HuH-7 (cell line): ENCODE data around the gene RBPMS2.

Experiments used
- DNase-seq: peaks from one replicate; pipeline ENCODE4 v3.0.0; 2011; ENCODE audit warnings: low spot score

RBPMS2 gene

GRCh38 chr15:64720188-64720587, 55.2 kb downstream of the RBPMS2 start:
- DNase-seq: no peak

- DNase-seq: no peak
Measured at GRCh38 chr15:64717735-64718495, 57.5 kb downstream of the RBPMS2 start.

DNA sequence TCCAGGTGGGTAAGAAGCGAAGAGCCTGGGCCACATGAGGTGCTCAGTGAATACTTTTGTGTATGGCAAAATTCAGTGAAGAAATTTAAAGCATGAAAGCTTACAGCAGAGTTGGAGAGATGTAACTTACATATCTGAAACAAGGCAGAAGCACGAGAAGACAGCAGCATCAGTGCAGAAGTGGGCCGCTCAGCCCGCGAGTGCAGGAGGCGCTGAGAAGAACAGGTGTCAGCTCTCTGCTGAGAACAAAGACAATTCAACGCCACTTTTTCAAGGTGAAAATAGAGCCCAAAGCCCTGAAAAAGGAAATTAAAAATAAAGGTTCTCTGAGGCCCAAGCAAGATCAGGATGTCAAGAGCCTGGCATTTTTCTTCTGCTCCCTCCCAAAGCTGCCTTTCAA, 58.3 kb downstream of the RBPMS2 start:
- DNase-seq: no peak

DNA sequence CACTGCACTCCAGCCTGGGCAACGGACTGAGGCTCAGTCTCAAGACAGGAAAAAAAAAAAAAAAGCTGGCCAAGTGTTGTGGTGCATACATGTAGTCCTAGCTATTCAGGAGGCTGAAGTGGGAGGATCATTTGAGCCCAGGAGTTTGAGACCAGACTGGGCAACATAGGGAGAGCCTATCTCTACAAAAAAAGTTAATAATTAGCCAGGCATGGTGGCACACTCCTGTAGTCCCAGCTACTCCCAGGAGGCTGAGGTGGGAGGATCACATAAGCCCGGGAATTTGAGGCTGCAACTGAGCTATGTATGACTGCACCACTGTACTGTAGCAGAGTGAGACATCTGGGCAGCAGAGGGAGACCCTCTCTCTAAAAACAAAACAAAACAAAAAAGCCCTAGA, 58.9 kb downstream of the RBPMS2 start:
- no peak for DNase-seq

- DNase-seq: no peak
Measured at GRCh38 chr15:64713592-64713991, 61.8 kb downstream of the RBPMS2 start.

GRCh38 chr15:64712353-64712752, 63.0 kb downstream of the RBPMS2 start:
- DNase-seq: no peak

DNA sequence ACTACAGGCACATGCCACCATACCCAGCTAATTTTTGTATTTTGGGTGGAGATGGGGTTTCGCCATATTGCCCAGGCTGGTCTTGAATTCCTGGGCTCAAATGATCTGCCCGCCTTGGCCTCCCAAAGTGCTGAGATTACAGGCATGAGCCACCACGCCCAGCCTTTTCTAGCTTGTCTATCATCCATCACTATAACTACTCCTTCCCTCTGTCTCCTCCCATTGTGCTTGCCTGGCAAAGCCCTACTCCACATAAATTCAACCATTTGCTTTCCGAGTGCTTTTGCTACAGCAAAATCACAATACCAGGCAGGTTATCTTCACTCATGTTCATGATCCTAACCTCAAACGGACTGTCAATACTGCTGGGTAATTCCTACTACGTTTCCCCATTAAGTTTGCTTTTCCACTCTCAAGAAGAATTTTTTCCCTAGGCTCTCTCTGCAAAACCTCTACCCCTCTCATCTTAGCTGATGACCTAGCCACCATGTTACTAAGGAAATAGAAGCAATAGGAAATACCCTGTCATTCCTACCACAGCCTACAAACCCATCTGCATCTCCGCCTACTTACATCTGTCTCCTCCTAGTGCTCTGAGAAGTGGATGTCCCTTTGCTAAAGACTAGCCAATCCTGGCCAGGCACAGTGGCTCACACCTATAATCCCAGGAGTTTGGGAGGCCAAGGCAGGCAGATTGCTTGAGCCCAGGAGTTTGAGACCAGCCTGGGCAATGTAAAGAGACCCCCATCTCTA, 64.5 kb downstream of the RBPMS2 start:
- no peak for DNase-seq

DNA sequence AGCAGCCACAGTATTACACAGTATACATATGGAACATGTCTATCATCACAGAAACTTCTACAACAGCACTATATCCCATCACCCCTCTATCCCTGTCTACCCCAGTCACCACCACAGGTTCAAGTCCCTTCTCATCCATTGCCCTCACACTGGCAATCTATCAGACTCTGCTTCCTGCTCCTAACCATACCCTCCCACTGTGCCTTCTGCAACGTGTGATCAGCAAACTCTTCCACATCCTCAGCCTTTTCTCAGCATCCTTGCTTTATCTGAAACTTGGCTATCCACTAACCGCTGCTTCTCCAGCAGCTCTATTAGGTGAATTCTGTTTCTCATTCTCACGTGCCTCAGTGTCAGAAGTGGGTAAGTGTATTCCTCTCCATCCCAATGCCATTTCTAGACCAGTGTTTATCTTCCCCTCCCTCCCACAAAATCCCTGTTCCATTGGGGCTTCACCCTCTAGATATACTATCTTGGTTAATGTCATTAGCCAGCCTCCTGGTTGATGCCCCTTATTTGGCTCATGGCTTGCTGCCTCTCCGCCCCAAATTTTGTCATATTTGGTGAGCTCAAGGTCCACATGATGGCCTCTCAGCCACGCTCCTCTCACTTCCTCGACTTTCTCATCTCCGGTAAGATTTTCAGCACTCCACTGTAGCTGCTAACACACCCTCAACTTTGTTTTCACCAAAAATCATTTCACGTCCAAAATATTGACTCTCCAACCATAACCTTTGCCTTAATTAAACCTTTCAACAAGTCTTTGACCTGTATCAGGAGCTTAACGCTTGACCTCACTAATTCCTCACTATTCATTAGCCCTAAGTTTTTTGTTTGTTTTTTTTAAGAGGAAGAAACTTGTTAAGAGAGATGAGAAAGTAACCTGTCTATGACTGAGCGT, 69.1 kb downstream of the RBPMS2 start:
- no peak for DNase-seq

- DNase-seq: no peak
Measured at GRCh38 chr15:64705006-64705405, 70.4 kb downstream of the RBPMS2 start.

GRCh38 chr15:64703632-64703959, 71.8 kb downstream of the RBPMS2 start:
- DNase-seq: peak; percentile 18

GRCh38 chr15:64702816-64703631, 72.4 kb downstream of the RBPMS2 start:
- peak; percentile 98 for DNase-seq

DNA sequence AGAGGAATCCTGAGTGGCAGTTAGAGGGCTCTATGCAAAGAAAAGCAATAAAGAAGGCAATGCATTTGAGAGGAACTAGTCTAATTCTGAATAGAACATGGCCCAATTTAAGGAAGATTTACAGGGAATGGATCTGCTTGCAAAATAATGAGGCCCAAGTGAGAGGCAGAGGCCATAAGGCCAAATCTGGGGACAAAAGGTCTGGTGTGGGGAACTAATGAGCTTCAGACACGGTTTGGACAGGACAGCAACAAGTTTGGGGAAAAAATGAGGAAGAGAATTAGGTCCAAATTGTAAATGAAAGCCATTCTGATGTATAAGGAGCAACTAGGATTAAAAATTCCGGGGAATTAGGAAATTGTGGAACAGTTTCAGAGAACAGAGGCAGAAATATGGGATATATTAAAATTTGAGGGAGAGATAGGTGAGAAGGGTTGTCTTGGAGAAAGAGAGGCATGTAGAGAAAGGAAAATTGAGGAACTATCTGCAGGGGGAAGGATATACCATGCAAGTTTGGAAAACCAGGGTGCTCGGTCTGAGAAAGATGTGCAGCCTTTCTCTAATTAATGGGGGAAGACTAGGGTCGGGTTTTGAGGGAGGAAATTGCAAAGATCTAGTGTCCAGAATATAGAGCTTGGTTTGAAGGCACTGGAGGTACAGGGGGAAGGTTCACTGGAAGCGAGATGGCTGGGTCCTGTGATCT, 73.8 kb downstream of the RBPMS2 start:
- DNase-seq: no peak

DNA sequence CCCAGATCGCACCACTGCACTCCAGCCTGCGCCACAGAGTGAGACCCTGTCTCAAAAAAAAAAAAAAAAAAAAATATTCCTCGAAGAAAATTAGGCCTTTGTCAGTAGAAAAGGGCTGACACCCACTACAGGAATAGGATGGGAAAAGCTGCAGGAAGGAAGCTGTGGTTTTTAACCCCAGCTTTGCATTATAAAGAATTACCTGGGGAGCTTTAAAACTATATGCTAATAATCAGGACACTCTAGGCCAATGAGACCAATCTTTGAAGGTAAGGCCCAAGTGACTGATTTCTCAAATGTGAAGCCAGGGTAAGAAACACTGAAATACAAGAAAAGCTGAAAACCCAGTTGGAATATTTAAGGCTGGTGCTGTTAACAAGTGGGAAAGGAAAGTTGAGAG, 74.3 kb downstream of the RBPMS2 start:
- no peak for DNase-seq

DNA sequence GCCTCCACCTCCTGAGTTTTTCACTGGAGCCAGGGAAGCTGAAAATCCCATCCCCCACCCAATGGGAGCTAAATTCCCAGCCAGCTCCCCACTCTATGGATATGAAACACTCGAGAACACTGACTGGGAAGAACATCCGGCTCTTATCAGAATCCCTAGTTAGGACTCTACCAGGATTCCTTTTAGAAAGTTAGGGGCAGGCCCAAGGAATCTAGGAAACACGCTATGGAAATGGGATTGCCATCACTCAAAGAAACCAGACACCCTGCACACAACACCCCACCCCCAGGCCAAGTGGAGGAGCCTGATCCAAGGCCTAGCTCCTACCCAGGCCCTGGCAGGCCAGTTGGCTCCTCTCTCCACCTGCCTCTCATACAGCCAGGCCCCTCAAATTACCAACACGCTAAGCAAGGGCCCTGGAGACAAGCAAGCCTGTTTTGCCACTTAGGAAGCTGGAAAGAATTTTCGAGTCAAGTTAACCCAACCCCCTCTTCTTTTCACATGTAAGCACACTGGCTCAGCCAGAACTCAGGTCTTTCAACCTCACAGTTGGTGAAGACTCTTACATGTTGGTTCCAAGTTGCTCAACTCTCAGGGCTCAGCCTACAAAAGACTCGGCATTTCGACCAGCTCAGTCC, 75.5 kb downstream of the RBPMS2 start:
- peak; percentile 23 for DNase-seq

DNA sequence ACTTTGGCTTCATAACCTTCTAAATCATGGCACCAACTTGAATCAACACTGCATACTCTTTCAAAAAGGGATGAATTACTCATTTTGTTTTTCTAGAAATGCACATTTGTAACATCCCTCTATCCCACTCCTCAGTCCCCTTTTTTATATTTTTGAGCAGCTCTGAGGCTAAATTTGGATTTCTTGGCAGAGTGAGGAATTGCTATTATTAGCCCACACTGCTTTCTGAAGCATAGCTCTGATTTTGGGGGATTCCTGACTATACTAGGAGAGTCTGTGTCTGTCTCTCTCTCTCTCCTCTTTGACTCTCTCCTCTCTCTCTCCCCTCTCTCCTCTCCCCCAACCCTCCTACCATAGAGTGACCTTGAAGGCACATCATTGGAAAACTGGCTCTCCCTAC, 76.6 kb downstream of the RBPMS2 start:
- DNase-seq: no peak

GRCh38 chr15:64697911-64698369, 77.4 kb downstream of the RBPMS2 start:
- no peak for DNase-seq

DNA sequence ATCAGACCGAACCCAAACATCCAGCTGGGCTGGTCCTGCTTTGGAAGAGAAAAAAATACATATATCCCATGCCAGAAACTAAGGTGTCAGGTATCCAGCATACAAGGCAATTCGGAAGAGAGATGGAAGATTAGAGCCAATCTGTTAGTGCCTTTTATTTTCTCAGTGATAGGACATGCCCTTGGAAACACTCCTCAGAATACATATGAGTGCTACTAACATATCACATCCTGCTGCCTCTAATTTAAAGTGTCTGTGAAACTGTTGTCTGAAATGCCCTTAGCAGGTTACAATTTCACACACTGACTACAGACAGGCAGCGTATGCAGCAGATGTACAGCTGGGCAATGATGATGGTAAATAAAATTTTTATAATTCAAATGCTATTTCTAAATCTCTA, 78.9 kb downstream of the RBPMS2 start:
- DNase-seq: no peak

- DNase-seq: no peak
Measured at GRCh38 chr15:64695561-64695992, 79.8 kb downstream of the RBPMS2 start.

GRCh38 chr15:64694816-64695215, 80.6 kb downstream of the RBPMS2 start:
- DNase-seq: no peak

DNA sequence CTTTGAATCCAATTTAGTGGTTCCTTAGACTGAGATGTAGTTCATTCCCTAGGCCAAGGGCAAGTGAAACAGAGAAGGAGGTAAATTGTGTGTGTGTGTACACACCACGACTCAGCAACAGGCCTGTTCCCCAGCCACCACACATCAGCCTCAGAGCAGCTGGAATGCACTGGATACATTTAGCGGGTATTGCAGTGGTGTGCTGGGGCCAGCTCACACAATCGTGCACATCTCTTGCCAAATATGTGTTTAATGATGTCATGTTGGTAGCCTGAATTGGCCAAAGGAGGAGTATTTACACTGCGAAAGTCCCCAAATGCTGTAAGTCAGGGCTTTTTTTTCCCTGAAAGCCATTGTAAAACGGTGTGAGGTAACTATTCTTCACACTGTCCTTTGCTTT, 82.3 kb downstream of the RBPMS2 start:
- DNase-seq: peak; percentile 36
